Activated T-helper 1 cell treated with anti-CD3 and anti-CD28 coated beads, Interleukin-12 subunit alpha, Interleukin-12 subunit beta, Interleukin-2, Interleukin-4 antibody, amounts not matched to agents 30 ng/mL and 10 ng/mL and 1 ng/mL, durations not matched to agents 14 hours and 24 hours and 36 hours (primary cell): ENCODE results near the gene PRRX1. TPM values are rescaled to one million over a fixed set of nuclear protein-coding genes. Genes with fewer than 3 reads are reported as not detected.

Source experiments
- DNase-seq: peaks from one replicate; pipeline ENCODE4 v3.0.0; 2021; ENCODE audit warnings: low spot score
- H3K27ac Mint-ChIP-seq: one replicate; pipeline ENCODE4 v1.8.0; 2021; ENCODE audit warnings: mild to moderate bottlenecking, mixed read lengths
- H3K27me3 Mint-ChIP-seq: one replicate; pipeline ENCODE4 v1.8.0; 2022; ENCODE audit warnings: mild to moderate bottlenecking, moderate library complexity, mixed read lengths; ENCODE audit not compliant: insufficient read depth
- H3K36me3 Mint-ChIP-seq: one replicate; pipeline ENCODE4 v1.8.0; 2021; ENCODE audit warnings: low read depth, mixed read lengths
- H3K4me1 Mint-ChIP-seq: one replicate; pipeline ENCODE4 v1.8.0; 2021; ENCODE audit warnings: low read depth, mixed read lengths
- H3K4me3 Mint-ChIP-seq: one replicate; pipeline ENCODE4 v1.8.0; 2021; ENCODE audit warnings: mild to moderate bottlenecking, moderate library complexity, mixed read lengths
- H3K9me3 Mint-ChIP-seq: one replicate; pipeline ENCODE4 v1.8.0; 2021; ENCODE audit warnings: mixed read lengths
- intact Hi-C: fragments of 100-400 bp; cut with micrococcal nuclease; formaldehyde crosslinking; loops from one replicate; pipeline ENCODE4 v1.15.1; 2024
- total RNA-seq: library from RNA; stranded (reverse); gene quantifications from 2 replicates; pipeline ENCODE4 v1.2.3, GENCODE V29; 2022

PRRX1 gene
- total RNA-seq, 1 donor from 2014 or later: not detected

DNA sequence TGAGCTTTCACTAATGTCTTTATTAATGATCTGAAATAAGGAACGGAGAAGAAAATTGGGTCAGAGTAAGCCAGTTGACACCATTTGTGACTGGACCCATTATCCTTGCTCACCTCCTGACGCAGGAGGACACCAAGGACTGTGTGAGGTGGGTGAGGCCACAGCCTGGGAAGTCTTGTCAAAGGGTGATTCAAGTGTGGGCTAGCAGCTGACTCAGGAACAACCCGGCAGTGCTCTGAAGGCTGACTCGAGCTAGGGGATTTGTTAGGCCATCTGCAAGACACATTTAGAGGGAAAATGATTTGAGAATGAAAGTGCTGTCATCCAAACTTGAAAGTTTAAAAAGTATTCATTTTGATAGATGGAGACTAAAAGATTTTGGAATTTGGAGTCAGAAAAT lies 21.2 kb downstream of the PRRX1 start:
- Mint-ChIP-seq H3K27me3 (peaks cover 8% of the 10 kb centered on the region), H3K27ac (no peak overlapping the region)
- intact Hi-C loops: no loop called here

DNA sequence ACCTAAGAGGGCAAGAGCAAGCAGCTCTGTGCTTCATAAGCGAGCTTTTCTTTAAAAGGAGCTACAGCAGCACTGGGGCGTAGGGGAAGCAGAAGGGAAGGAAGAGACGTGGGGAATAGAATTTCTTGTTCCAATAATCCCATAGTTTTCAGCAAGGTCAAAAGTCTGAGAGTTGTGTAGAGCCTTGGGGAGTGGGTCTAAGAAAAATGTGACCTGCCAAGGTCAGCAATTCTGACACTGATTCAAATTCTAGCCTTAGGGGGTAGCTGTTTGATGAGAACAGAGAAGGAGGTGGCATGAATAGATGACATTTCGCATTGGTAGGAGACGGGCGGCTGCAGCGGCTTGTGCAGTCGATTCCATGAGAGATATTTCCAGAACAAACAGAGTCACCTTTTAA lies 22.4 kb downstream of the PRRX1 start:
- Mint-ChIP-seq H3K27me3 (peaks cover 7% of the 10 kb centered on the region), H3K4me1 (no peaks in the 10 kb centered on the region), H3K27ac (no peak overlapping the region), H3K9me3 (no peaks in the 10 kb centered on the region), H3K36me3 (no peaks in the 10 kb centered on the region), H3K4me3 (no peak overlapping the region)
- intact Hi-C loops: no loop called here
- DNase-seq: no peak

More for the DNA sequence above, 21.2 kb downstream of the PRRX1 start:
- H3K4me1 Mint-ChIP-seq: no peaks in the 10 kb centered on the region
- H3K36me3 Mint-ChIP-seq: no peaks in the 10 kb centered on the region
- DNase-seq: no peak
- no peak overlapping the region for H3K4me3 Mint-ChIP-seq
- H3K9me3 Mint-ChIP-seq: no peaks in the 10 kb centered on the region

DNA sequence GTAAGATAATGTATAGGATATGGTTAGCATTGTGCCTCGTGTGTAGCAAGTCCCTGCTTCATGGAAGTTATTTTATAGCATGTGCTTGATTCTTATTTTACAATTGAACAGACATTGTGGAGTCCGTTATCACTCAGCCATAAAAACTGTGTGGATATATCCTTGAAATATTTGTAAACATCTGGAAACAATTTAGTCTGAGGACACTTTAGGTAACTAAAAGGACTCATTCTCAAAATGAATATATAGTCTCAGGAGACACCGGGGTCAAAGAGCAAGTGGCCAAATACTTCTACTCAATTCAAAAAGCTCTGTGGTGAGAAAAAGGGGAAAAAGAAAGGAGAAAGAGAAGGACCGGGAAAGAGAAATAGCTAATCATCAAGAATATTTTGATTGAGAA lies 23.7 kb downstream of the PRRX1 start:
- H3K27ac Mint-ChIP-seq: no peak overlapping the region
- H3K36me3 Mint-ChIP-seq: no peaks in the 10 kb centered on the region
- H3K4me1 Mint-ChIP-seq: no peaks in the 10 kb centered on the region
- DNase-seq: no peak
- H3K4me3 Mint-ChIP-seq: no peak overlapping the region
- H3K27me3 Mint-ChIP-seq: peaks cover 6% of the 10 kb centered on the region
- H3K9me3 Mint-ChIP-seq: no peaks in the 10 kb centered on the region
- intact Hi-C loops: no loop called here

DNA sequence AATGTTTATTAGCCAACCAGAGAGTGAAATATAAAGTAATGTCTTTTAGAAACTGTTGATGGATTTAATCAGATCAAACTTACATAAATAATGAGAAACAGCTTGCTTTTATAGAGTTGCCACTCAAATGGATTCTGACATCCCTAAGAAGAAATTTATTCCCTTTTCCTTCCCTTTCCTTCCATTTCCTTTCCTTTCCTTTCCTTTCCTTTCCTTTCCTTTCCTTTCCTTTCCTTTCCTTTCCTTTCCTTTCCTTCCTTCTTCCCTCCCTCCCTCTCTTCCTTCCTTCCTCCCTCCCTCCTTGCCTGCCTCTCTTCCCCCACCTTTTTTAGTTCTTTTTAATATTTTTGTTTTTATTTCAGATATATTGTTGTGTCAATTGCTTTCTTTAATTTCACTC lies 27.3 kb downstream of the PRRX1 start:
- no peak overlapping the region for H3K27ac Mint-ChIP-seq
- peaks cover 4% of the 10 kb centered on the region for H3K27me3 Mint-ChIP-seq
- H3K4me3 Mint-ChIP-seq: no peak overlapping the region
- DNase-seq: no peak
- H3K4me1 Mint-ChIP-seq: no peaks in the 10 kb centered on the region
- intact Hi-C loops: no loop called here
- no peaks in the 10 kb centered on the region for H3K9me3 Mint-ChIP-seq
- H3K36me3 Mint-ChIP-seq: no peaks in the 10 kb centered on the region

DNA sequence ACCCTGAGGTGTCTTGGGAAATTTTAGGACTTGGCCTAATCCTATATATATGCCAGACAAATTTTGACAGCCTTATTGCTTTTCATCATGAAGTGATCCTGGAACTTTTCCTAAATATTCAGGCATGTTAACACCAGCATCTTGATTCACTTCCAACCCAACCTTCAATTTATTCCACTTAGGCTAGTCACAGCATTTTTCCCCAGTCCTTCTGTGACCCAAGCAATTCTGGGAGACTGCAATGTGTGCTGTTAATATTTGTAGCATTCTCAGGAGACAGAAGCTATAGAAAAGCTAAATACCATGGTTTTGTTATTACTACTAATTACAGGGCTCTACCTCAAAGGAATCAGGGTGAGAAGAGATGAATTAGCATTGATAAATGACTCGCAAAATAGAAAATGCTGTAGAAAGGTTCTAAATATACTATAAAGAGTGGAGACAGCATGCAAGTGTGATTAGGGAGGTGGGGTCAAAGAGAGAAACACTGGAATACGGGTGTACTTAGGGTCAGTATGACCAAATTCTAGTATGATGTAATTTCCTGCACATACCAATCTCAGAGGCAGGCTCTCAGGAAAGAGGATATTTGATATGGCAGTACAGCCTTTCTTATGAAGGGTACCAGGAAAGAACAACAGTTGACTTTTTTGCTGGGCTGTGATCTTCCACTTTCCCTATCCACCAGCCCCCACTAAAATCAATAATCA lies 29.1 kb downstream of the PRRX1 start:
- no peak overlapping the region for H3K4me3 Mint-ChIP-seq
- no peaks in the 10 kb centered on the region for H3K36me3 Mint-ChIP-seq
- no peak for DNase-seq
- intact Hi-C loops: no loop called here
- no peak overlapping the region for H3K27ac Mint-ChIP-seq
- H3K27me3 Mint-ChIP-seq: peaks cover 4% of the 10 kb centered on the region
- H3K4me1 Mint-ChIP-seq: no peaks in the 10 kb centered on the region
- H3K9me3 Mint-ChIP-seq: no peaks in the 10 kb centered on the region

DNA sequence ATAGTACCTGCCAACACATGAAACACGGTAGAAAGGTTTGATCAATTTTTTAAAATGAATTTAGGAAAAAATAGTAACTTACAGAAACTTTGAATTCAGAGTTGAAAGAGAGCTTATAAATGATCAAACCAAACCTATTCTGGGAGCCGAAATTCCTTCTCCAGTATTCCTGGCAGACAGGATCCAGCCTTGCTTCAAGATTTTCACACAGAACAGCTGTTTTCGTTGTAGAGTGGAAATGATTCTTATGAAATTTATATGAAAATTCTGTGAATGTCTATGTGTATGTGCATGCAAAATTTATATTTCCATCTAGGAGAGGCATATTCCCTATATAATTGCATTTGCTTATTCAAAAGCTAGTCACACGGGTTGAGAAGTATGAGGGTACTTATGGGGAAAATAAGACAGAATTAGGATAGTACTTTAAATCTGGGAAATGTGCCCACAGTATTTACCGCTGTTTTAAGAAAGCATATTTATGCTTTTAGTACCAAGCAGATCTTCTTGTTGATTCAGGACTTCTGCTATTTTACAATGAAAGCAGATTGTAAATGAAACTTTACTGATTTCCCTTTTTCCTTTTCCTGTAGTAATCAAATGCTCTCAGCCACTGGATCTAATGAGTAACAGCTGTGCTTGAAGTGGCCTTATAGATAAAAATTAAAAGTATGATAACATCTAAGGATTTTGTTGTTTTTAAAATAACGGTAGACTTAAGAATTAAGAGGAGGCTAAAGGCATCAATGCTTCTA lies 30.4 kb downstream of the PRRX1 start:
- DNase-seq: no peak

DNA sequence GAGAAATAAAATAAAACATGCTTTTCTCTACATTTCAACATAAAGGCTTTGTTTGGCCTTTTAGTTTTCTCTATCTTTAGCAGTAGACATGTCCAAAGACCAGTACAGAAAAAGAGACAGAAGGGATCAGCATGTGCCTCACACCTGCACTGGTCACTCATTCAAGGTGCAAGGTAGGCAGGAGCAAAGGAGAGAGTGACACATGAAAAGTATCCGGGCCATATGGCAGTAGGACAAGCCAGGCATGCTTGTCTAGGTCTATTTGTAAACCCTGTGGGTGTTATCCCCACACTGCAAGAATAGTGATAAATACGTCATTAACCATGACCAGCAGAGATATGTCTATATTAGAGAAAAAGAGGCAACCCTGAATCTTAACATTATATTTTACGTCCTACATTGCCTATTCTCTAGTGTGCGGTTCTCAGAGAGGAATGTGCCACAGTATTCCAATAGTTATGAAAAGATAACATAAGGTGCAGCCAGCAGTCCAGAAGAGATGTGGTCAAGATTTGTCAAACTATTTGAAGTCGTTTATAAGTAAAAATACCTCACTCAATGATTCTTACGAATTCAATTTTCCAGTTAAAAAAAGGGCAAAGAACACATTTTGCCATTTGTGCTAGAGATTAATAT lies 32.1 kb downstream of the PRRX1 start:
- intact Hi-C loops: no loop called here
- no peaks in the 10 kb centered on the region for H3K36me3 Mint-ChIP-seq

More for the DNA sequence above, 30.4 kb downstream of the PRRX1 start:
- H3K9me3 Mint-ChIP-seq: no peaks in the 10 kb centered on the region
- no peaks in the 10 kb centered on the region for H3K36me3 Mint-ChIP-seq
- no peaks in the 10 kb centered on the region for H3K4me1 Mint-ChIP-seq
- H3K4me3 Mint-ChIP-seq: no peak overlapping the region
- peaks cover 4% of the 10 kb centered on the region for H3K27me3 Mint-ChIP-seq
- H3K27ac Mint-ChIP-seq: no peak overlapping the region
- intact Hi-C loops: no loop called here

DNA sequence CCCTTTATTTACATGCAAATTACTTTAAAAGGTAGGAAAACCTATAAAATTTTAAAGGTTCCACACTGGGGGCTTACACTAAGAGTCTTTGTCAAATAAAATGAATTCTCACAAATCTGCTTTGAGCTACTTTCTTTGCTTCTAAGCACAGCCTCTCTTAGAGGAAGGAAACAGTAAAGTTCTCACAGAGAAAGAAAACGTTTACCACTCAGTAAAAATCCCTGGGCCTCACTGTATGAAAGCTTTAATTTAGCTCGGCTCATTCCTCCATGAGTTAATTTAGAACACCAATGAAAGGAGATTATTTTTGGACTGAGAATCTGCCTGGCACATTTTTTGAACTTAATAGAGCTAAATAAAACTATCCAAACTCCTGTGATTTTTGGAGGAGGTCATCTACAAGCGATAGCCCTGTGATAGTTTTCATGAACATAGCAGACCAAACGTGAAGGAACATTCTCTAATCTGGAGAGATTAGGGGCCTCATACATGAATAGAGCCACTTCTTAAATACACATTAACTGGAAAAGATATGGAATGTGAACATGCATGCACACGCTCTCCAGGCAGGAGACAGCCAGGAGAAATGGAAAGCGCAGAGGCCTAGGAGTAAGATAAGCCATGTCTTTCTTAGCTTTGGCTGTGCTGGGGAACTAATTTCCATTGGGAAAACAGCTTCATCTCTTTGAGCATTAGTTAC lies 32.8 kb downstream of the PRRX1 start:
- intact Hi-C loops: no loop called here
- Mint-ChIP-seq H3K4me1 (no peaks in the 10 kb centered on the region), H3K9me3 (no peaks in the 10 kb centered on the region), H3K27ac (no peak overlapping the region), H3K27me3 (peaks cover 4% of the 10 kb centered on the region), H3K4me3 (no peak overlapping the region), H3K36me3 (no peaks in the 10 kb centered on the region)
- no peak for DNase-seq

More for the DNA sequence above, 32.1 kb downstream of the PRRX1 start:
- Mint-ChIP-seq H3K9me3 (no peaks in the 10 kb centered on the region), H3K4me3 (no peak overlapping the region), H3K4me1 (no peaks in the 10 kb centered on the region), H3K27me3 (peaks cover 7% of the 10 kb centered on the region), H3K27ac (no peak overlapping the region)
- DNase-seq: no peak

DNA sequence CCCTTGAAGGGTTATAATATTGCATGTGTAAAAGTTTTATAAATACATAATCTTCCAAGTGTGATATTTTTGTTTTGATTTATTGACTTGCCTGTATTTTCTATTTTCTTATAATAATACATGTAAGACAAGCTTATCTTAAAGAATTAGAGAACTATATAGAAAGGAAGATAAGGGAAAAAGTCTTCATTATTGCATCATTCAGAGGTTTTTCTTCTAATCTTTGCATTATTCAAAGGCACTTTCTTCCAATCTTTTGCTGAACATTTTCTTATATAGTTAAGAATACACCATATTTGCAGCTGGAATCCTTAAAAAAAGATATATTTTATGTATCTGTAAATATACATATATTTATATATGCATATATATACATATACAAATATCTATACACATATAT lies 33.4 kb downstream of the PRRX1 start:
- Mint-ChIP-seq H3K9me3 (no peaks in the 10 kb centered on the region), H3K27ac (no peak overlapping the region), H3K4me3 (no peak overlapping the region), H3K36me3 (no peaks in the 10 kb centered on the region), H3K4me1 (no peaks in the 10 kb centered on the region), H3K27me3 (peaks cover 3% of the 10 kb centered on the region)
- no peak for DNase-seq
- intact Hi-C loops: no loop called here

DNA sequence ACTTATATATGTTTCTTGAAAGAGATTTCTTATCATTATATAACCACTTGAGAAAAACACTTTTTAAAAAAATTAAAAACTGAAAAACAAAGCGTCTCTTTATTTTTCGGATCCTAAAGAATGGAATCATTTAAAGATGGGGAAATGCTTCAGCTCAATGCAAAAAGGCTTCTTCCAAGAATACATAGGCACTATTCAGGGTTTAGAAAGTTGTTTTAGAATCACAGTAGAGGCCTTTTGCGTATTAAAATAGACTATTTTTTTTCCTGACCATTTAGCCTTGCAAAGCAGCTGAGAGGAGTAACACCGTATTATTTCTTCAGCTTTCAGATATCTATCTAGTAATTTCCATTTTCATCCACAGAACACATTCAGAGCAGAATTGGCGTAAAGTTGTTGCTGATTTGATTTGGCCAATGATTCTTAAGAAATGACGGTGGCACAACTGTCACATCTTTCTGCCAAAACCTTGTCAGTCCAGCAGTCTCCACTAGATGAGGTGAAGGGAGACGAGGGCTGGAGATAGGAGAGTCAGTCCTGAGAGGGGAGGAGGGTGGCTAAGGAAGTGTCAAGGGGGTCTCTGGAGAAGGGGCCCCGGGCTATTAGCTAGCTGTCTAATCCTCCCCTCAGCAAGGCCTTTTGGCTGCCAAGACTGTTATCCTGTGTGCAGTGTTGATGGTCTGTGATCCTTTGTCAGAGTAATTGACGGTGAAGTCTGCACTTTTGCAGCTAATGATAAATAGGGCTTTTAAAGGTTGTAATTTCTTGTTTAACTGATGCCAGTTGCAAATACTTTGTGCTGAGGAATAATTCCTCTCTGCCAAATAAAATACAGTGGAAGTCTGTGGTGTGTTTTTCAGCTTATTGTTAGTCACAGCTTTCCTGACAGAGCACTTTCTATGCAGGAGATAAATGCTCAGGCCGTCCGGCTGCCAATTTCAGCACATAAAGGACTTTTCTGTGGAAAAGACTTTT lies 34.7 kb downstream of the PRRX1 start:
- Mint-ChIP-seq H3K27ac (no peak overlapping the region), H3K36me3 (no peaks in the 10 kb centered on the region), H3K27me3 (peaks cover 3% of the 10 kb centered on the region), H3K9me3 (no peaks in the 10 kb centered on the region), H3K4me3 (no peak overlapping the region), H3K4me1 (no peaks in the 10 kb centered on the region)
- DNase-seq: no peak
- intact Hi-C loops: no loop called here

DNA sequence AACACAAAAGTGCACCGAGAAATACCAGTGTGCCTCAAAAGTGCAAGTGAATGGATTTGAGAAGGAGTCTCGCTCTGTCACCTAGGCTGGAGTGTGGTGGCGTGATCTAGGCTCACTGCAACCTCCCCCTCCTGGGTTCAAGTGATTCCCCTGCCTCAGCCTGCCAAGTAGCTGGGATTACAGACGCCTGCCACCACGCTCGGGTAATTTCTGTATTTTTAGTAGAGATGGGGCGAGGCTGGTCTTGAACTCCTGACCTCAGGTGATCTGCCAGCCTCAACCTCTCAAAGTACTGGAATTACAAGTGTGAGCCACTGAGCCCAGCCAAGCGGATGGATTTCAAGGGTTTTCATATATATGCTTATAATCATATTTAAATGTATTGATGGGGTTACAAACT lies 35.8 kb downstream of the PRRX1 start:
- Mint-ChIP-seq H3K27ac (no peak overlapping the region), H3K36me3 (no peaks in the 10 kb centered on the region), H3K4me1 (no peaks in the 10 kb centered on the region), H3K4me3 (no peak overlapping the region), H3K27me3 (peaks cover 3% of the 10 kb centered on the region), H3K9me3 (no peaks in the 10 kb centered on the region)
- DNase-seq: no peak
- intact Hi-C loops: no loop called here
